Hepatocyte (in vitro differentiated cells): ENCODE results near the gene OLIG3. TPM values are rescaled to one million over a fixed set of nuclear protein-coding genes. Genes with fewer than 3 reads are reported as not detected.

ENCODE experiments used
- DNase-seq: peaks from one replicate; pipeline ENCODE4 v3.0.0-alpha.2; 2016; ENCODE audit warnings: low spot score
- H2AFZ ChIP-seq: fragments of 200-600 bp; sonication (generic); 2 replicates; pipeline ENCODE4 v1.6.0; 2016; ENCODE audit warnings: antibody characterized with exemption, mild to moderate bottlenecking
- H3K27ac ChIP-seq: fragments of 200-600 bp; sonication (generic); 2 replicates; pipeline ENCODE4 v1.5.1; 2016; ENCODE audit warnings: mild to moderate bottlenecking
- H3K27me3 ChIP-seq: fragments of 200-600 bp; sonication (generic); 2 replicates; pipeline ENCODE4 v1.6.1; 2016
- H3K36me3 ChIP-seq: fragments of 200-600 bp; sonication (generic); replicated peaks from 2 replicates; pipeline ENCODE4 v1.5.1; 2016; ENCODE audit warnings: low read depth; ENCODE audit not compliant: insufficient read depth
- H3K4me1 ChIP-seq: fragments of 200-600 bp; sonication (generic); 2 replicates; pipeline ENCODE4 v1.5.1; 2016; ENCODE audit warnings: mild to moderate bottlenecking, moderate library complexity; ENCODE audit not compliant: insufficient read depth
- H3K4me2 ChIP-seq: fragments of 200-600 bp; sonication (generic); 2 replicates; pipeline ENCODE4 v1.6.0; 2016
- H3K4me3 ChIP-seq: fragments of 200-600 bp; sonication (generic); 2 replicates; pipeline ENCODE4 v1.5.1; 2016; ENCODE audit warnings: mild to moderate bottlenecking
- H3K79me2 ChIP-seq: fragments of 200-600 bp; sonication (generic); 2 replicates; pipeline ENCODE4 v1.6.0; 2017; ENCODE audit warnings: mild to moderate bottlenecking
- H3K9me2 ChIP-seq: fragments of 200-600 bp; sonication (generic); replicated peaks from 2 replicates; pipeline ENCODE4 v1.6.0; 2017; ENCODE audit warnings: mild to moderate bottlenecking; ENCODE audit not compliant: insufficient read depth
- H3K9me3 ChIP-seq: fragments of 200-600 bp; sonication (generic); 2 replicates; pipeline ENCODE4 v1.5.1; 2016; ENCODE audit warnings: low read depth, mild to moderate bottlenecking
- H4K20me1 ChIP-seq: fragments of 200-600 bp; sonication (generic); 2 replicates; pipeline ENCODE4 v1.6.0; 2016; ENCODE audit warnings: mild to moderate bottlenecking; ENCODE audit not compliant: insufficient read depth, poor library complexity, severe bottlenecking
- CTCF ChIP-seq: fragments of 200-600 bp; sonication (generic); IDR thresholded peaks from 2 replicates; pipeline ENCODE4 v1.5.1; 2016; ENCODE audit warnings: antibody characterized with exemption, mild to moderate bottlenecking; ENCODE audit not compliant: poor library complexity
- EZH2 ChIP-seq: fragments of 200-600 bp; sonication (generic); IDR thresholded peaks from 2 replicates; pipeline ENCODE4 v1.6.1; 2016; ENCODE audit warnings: antibody characterized with exemption, mild to moderate bottlenecking, borderline replicate concordance
- EZH2phosphoT487 ChIP-seq: fragments of 200-600 bp; sonication (generic); IDR thresholded peaks from one replicate; pipeline ENCODE4 v1.6.1; 2018; ENCODE audit warnings: antibody characterized with exemption, mild to moderate bottlenecking, low read depth, moderate library complexity; ENCODE audit not compliant: unreplicated experiment, severe bottlenecking
- WGBS: methylation state at CpG from one replicate; pipeline ENCODE4 v1.1.6; 2016; ENCODE audit warnings: low lambda C conversion rate; ENCODE audit errors: missing lambda C conversion rate; 5-methylcytosine and 5-hydroxymethylcytosine counted together
- polyA plus RNA-seq: library from polyadenylated mRNA; unstranded; fragments of >200 nt; fragmentation: Nextera tagmentation; extraction: Ambion mirVana; gene quantifications from 2 replicates; pipeline ENCODE4 v1.2.1, GENCODE V29; 2016
- total RNA-seq: library from RNA; depleted of rRNA; stranded (reverse); fragments of >200 nt; gene quantifications from 2 replicates; pipeline ENCODE4 v1.2.3, GENCODE V29; 2014

OLIG3 gene
- total and polyA plus RNA-seq, 2 experiments from 2014 or later: not detected

- no peak overlapping the region for H3K4me3 ChIP-seq
- no peak overlapping the region for H2AFZ ChIP-seq
- H3K4me2 ChIP-seq: no peak overlapping the region
- H3K4me1 ChIP-seq: no peaks in the 10 kb centered on the region
- DNase-seq: no peak
- no peaks in the 10 kb centered on the region for H3K79me2 ChIP-seq
- no peaks in the 10 kb centered on the region for H3K9me2 ChIP-seq
- no peaks in the 10 kb centered on the region for H3K9me3 ChIP-seq
- H3K27ac ChIP-seq: no peak overlapping the region
- TF ChIP-seq EZH2 (no peak), CTCF (no peak), EZH2phosphoT487 (no peak)
- H3K36me3 ChIP-seq: no peaks in the 10 kb centered on the region
- WGBS: 71% methylated on average over 1 of the region's 1 CpG
- H3K27me3 ChIP-seq: no peaks in the 10 kb centered on the region
- H4K20me1 ChIP-seq: no peaks in the 10 kb centered on the region
These were observed 36.2 kb upstream of the OLIG3 start for GRCh38 chr6:137530404-137530803.

- H3K27me3 ChIP-seq: peaks cover 24% of the 10 kb centered on the region
- no peak for TF ChIP-seq CTCF
- no peak for TF ChIP-seq EZH2phosphoT487
- no peak for TF ChIP-seq EZH2
- no peaks in the 10 kb centered on the region for H3K36me3 ChIP-seq
- no peaks in the 10 kb centered on the region for H3K4me1 ChIP-seq
- no peak overlapping the region for H2AFZ ChIP-seq
- no peak overlapping the region for H3K4me2 ChIP-seq
- DNase-seq: no peak
- H3K9me2 ChIP-seq: no peaks in the 10 kb centered on the region
- no peak overlapping the region for H3K4me3 ChIP-seq
- H3K9me3 ChIP-seq: no peaks in the 10 kb centered on the region
- no peaks in the 10 kb centered on the region for H4K20me1 ChIP-seq
- no peak overlapping the region for H3K27ac ChIP-seq
- no peaks in the 10 kb centered on the region for H3K79me2 ChIP-seq
- 37% methylated on average over 7 of the region's 7 CpGs for WGBS
These were observed 28.6 kb upstream of the OLIG3 start for GRCh38 chr6:137522831-137523230.

- Histone ChIP-seq H4K20me1 (no peaks in the 10 kb centered on the region), H3K27me3 (peaks cover 29% of the 10 kb centered on the region), H3K36me3 (no peaks in the 10 kb centered on the region), H3K9me3 (no peaks in the 10 kb centered on the region), H3K4me3 (no peak overlapping the region), H3K9me2 (no peaks in the 10 kb centered on the region), H2AFZ (no peak overlapping the region), H3K4me1 (no peaks in the 10 kb centered on the region), H3K27ac (no peak overlapping the region), H3K79me2 (no peaks in the 10 kb centered on the region), H3K4me2 (no peak overlapping the region)
- 86% methylated on average over 2 of the region's 2 CpGs for WGBS
- no peak for TF ChIP-seq EZH2
- TF ChIP-seq EZH2phosphoT487: no peak
- no peak for TF ChIP-seq CTCF
- no peak for DNase-seq
These were observed 28.1 kb upstream of the OLIG3 start for GRCh38 chr6:137522198-137522798.
